Epithelial cell of esophagus (primary cell): ENCODE data around the gene SLC7A4.

Experiments used
- DNase-seq: peaks from one replicate; pipeline ENCODE4 v3.0.0; 2010; ENCODE audit warnings: low read depth
- H3K4me3 ChIP-seq: 2 replicates; pipeline ENCODE4 v1.5.1; 2011; ENCODE audit warnings: mild to moderate bottlenecking, low read length, control low read depth
- TF ChIP-seq, protein P1 (sequence below): IDR thresholded peaks from 2 replicates; pipeline ENCODE4 v1.5.1; 2011; ENCODE audit warnings: low read depth, mild to moderate bottlenecking, low read length, control low read depth, inconsistent platforms; ENCODE audit not compliant: insufficient read depth; ENCODE audit errors: missing control alignments

The SLC7A4 gene

DNA sequence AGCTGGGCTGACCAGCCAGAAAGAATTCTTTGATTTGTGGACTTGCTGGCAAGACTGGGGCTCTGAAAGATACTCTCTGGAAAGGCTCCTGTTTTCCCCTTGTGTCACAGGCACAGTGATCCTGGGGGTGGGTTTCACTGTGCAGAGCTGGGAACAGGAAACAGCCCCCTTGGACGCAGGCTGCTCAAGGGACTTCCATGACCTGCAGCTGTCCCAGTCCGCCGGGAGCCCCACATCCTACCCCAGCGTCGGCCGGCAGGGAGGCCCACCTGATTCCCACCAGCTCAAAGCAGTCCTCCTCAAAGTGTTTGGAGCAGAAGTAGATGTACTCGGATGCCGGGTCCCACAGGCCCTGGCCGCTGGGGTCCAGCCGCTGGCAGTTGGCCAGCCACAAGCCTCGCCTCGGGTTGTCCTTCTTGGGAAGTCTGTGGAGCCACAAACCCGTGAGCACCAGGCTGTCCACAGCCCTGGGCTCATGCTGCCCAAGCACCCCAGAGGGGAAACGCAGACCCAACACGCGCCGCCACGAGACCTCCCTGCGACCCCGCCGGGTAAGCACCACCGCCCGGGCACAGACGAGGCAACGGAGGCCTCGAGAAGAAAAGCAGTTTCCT is 31.3 kb downstream of the SLC7A4 start:
- TF ChIP-seq, protein P1, sequence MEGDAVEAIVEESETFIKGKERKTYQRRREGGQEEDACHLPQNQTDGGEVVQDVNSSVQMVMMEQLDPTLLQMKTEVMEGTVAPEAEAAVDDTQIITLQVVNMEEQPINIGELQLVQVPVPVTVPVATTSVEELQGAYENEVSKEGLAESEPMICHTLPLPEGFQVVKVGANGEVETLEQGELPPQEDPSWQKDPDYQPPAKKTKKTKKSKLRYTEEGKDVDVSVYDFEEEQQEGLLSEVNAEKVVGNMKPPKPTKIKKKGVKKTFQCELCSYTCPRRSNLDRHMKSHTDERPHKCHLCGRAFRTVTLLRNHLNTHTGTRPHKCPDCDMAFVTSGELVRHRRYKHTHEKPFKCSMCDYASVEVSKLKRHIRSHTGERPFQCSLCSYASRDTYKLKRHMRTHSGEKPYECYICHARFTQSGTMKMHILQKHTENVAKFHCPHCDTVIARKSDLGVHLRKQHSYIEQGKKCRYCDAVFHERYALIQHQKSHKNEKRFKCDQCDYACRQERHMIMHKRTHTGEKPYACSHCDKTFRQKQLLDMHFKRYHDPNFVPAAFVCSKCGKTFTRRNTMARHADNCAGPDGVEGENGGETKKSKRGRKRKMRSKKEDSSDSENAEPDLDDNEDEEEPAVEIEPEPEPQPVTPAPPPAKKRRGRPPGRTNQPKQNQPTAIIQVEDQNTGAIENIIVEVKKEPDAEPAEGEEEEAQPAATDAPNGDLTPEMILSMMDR, result no peak
- DNase-seq, result no peak

GRCh38 chr22:21000207-21000986 is 32.0 kb downstream of the SLC7A4 start:
- H3K4me3 ChIP-seq, result peak overlapping the region; percentile 82

More for the DNA sequence above, 31.3 kb downstream of the SLC7A4 start:
- peak overlapping the region; percentile 82 for H3K4me3 ChIP-seq

DNA sequence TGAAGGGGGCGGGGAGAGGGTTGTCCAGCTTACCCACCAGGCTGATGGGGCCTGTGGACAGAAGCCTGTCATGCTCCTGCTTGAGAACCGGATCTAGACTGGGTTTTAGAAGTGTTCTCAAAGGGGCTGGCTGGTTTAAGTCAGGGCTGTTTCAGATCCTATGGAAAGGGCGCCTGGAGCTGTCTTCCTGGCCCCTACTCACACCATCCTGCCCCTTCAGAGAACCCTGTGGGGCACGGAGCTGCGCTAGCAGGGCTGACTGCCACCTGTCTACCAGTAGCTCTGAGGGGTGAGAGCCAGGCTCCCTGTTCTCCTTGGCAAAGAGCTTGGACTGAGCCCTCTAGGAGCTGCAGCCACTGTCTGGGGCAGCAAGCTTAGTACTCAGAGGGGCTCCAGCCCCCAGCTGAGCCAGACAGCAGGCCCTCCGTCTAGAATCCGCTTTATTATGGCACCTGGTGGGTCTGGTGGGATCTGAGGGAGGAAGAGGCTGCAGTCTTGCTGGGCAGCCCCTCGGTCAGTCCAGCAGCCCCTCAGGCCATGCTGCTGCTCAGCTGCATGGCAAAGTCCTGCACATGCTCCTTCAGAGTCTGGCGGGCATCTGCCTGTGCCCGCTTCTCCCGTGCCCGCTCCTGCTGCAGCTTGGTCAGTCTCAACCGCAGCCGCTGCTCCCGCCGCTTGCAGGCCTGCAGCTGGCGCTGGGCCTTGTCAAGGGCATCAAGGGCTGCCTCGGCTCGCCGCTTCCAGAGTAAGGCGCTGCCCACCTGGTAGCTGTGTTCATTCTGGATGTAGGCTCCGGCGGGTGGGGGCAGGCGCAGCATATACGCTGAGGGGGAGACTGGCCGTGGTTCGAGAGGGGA is 32.8 kb downstream of the SLC7A4 start:
- DNase-seq, result no peak
- TF ChIP-seq, protein P1, result no peak
- no peak overlapping the region for H3K4me3 ChIP-seq

More at GRCh38 chr22:21000207-21000986, 32.0 kb downstream of the SLC7A4 start:
- DNase-seq, result peak; percentile 19
- TF ChIP-seq, protein P1, result no peak

DNA sequence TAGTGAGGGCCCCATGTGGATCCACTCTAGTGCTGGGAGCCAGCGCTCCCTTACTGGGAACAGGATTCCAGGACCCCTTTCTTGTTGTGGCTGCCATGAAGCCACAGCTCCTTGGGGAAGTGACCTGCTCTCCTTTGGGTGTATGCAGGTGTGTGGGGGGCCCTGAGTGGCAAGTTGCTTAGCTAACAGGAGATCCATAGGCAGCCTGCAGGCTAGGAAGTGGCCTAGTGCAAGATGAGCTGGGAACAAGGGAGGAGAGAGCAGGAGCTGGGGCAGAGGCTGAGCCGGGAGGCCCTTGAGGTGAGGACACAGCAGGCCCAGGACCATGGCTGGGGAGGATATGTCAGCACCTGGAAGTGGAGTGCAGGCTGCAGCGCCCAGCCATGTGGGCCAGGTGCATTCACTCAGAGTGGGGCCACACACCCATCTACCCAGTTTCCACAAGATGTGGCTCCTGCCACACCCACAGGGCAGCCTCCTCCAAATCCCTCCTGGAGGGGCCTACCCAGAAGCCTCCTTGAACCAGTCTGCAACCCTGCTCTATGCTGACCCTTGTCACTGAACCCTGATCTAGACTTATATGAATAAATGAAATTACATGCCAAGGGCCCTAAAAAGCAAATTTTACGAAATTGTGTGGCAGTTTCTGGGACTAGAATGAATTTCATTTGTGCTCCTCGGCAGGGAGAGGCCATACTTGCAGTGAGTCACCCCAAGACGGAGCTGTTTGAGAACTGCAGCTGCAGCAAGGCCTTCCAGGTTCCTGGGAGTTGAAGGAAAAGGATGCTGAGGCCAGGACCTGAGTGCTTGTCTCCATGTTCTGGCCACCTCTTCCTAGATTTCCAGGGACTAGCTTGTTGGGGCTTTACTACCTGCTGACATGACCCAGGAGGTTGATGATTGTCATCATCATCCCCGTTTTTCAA is 33.7 kb downstream of the SLC7A4 start:
- DNase-seq, result peak; percentile 36
- H3K4me3 ChIP-seq, result no peak overlapping the region
- TF ChIP-seq, protein P1, result no peak

DNA sequence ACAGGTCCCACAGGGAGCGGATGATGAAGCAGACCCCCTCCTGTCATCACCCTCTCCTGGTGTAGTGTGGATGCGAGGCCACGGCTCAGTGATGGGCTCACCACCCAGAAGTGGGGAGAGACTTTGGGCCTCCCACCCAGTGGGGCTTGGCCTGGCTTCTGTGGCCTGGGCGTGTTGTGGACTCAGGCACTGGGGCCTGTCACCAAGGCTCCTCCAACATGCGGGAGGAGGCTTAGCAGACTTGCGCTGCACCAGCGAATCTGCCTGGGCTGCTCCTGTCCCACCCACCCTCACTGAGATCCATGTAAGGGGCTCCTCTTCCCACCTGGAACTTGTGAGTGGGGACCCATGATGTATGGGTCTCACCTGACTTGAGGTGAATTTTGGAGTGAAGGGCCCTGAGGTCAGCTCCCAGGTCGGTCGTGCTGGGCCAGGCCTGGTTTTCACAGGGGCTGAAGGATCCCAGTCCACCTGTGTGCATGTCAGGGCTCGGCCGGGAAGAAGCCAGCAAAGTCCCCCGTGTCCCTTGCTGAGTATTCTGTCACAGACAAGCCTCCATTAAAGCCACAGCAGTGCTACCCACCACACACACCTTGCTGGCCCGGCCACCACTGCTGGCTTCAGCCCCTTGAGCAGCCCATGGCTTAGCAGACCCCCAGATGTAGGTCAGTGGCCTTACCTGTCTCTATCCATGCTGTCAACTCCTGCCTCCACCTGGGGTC is 34.7 kb downstream of the SLC7A4 start:
- TF ChIP-seq, protein P1, result no peak
- DNase-seq, result no peak

More for the DNA sequence above, 34.7 kb downstream of the SLC7A4 start:
- no peak overlapping the region for H3K4me3 ChIP-seq
